Ovary (tissue), 3 donors: ENCODE measurements around the gene KIF26B.

Experiments used
- EP300 ChIP-seq: sonication (generic); formaldehyde crosslinking; IDR thresholded peaks from one replicate; pipeline ENCODE4 v1.6.1; 2017; ENCODE audit warnings: antibody characterized with exemption
- POLR2A ChIP-seq: fragments of 450-650 bp; IDR thresholded peaks from one replicate; pipeline ENCODE4 v1.6.1; 2017; ENCODE audit warnings: antibody characterized with exemption, mild to moderate bottlenecking, moderate library complexity
- TF ChIP-seq, protein P1 (sequence below), 3 donors: fragments of 450-650 bp in 2 of 3; fragments of 200-600 bp in 1 of 3; IDR thresholded peaks; one replicate each; pipeline versions ENCODE4 v1.5.1 to v1.8.0; 2016 to 2022; ENCODE audit warnings: antibody characterized with exemption in 3 of 3, mild to moderate bottlenecking in 1 of 3
- donor health status: DM: no; HTN: no; CAD: no.

DNA sequence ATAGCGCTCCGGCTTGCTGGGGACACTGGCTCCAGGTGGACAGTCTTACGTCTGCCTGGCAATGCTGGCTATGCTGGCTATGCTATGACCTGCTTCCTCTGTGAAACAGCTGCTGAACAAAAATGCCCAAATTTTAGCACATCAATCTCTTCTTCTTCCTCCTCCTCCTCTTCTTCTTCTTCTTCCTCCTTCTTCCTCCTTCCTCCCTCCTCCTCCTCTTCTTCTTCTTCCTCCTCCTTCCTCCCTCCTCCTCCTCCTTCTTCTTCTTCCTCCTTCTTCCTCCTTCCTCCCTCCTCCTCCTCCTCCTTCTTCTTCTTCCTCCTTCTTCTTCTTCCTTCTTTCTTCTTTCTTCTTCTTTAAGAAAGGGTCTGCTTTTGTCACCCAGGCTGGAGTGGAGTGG, 401.3 kb downstream of the KIF26B start:
- TF ChIP-seq, protein P1, sequence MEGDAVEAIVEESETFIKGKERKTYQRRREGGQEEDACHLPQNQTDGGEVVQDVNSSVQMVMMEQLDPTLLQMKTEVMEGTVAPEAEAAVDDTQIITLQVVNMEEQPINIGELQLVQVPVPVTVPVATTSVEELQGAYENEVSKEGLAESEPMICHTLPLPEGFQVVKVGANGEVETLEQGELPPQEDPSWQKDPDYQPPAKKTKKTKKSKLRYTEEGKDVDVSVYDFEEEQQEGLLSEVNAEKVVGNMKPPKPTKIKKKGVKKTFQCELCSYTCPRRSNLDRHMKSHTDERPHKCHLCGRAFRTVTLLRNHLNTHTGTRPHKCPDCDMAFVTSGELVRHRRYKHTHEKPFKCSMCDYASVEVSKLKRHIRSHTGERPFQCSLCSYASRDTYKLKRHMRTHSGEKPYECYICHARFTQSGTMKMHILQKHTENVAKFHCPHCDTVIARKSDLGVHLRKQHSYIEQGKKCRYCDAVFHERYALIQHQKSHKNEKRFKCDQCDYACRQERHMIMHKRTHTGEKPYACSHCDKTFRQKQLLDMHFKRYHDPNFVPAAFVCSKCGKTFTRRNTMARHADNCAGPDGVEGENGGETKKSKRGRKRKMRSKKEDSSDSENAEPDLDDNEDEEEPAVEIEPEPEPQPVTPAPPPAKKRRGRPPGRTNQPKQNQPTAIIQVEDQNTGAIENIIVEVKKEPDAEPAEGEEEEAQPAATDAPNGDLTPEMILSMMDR (IDR thresholded peaks at IDR 0.05), result no peak
- TF ChIP-seq POLR2A (no peak), EP300 (no peak)
